ENCODE results near the gene CDH15.

DNA sequence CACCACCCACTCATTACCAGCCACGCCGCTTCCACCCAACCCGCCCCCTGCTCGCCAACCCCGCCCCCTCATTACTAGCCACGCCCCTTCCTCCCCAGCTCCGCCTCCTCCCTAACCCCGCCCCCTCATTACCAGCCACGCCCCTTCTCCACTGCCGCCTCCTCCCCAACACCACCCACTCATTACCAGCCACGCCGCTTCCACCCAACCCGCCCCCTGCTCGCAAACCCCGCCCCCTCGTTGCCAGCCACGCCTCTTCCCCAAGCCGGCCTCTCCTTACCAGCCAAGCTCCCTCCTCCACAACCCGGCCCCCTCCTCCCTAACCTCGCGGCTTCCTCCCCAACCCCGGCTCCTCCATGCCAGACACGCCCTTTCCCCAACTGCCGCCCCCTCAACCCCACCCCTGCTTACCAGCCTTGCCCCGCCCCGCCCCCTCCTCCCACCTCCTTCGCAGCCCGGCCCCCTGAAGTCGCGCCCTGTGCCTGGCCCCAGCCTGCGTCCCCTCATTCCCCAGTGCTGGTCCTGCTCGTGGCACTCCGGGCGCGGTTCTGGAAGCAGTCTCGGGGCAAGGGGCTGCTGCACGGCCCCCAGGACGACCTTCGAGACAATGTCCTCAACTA, 21.5 kb downstream of the CDH15 start:
- TF ChIP-seq, protein P1, sequence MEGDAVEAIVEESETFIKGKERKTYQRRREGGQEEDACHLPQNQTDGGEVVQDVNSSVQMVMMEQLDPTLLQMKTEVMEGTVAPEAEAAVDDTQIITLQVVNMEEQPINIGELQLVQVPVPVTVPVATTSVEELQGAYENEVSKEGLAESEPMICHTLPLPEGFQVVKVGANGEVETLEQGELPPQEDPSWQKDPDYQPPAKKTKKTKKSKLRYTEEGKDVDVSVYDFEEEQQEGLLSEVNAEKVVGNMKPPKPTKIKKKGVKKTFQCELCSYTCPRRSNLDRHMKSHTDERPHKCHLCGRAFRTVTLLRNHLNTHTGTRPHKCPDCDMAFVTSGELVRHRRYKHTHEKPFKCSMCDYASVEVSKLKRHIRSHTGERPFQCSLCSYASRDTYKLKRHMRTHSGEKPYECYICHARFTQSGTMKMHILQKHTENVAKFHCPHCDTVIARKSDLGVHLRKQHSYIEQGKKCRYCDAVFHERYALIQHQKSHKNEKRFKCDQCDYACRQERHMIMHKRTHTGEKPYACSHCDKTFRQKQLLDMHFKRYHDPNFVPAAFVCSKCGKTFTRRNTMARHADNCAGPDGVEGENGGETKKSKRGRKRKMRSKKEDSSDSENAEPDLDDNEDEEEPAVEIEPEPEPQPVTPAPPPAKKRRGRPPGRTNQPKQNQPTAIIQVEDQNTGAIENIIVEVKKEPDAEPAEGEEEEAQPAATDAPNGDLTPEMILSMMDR (IDR thresholded peaks at IDR 0.05): no peak
- no peak for TF ChIP-seq POLR2A (IDR thresholded peaks at IDR 0.05)

Data from thyroid gland (tissue), 4 donors.